NT2/D1 (cell line): ENCODE measurements around the gene SPIRE2.
"Not testable (repeated sequence)": the region's sequence is repeated elsewhere in the genome, so short reads cannot be mapped to it uniquely, and the experiment has no call there.

Source experiments
- YY1 ChIP-seq: IDR thresholded peaks from 2 replicates; pipeline ENCODE4 v1.6.1; 2011; ENCODE audit not compliant: insufficient read length, insufficient read depth
- ZNF274 ChIP-seq: IDR thresholded peaks from 2 replicates; pipeline ENCODE4 v1.6.1; 2011; ENCODE audit warnings: mild to moderate bottlenecking, low read depth, low read length

- TF ChIP-seq YY1, ZNF274: not testable (repeated sequence)
Observed at GRCh38 chr16:89783952-89784351, 44.3 kb upstream of the SPIRE2 start.
